ENCODE measurements around the gene NANOGP8.

GRCh38 chr15:35047996-35048395 is 37.1 kb downstream of the NANOGP8 start:
- no peak for TF ChIP-seq CTCF (IDR thresholded peaks at IDR 0.05)
- no peak for TF ChIP-seq EP300 (IDR thresholded peaks at IDR 0.05)

Data from tibial nerve (tissue), 4 donors.